ENCODE results near the gene LRRFIP2.

The LRRFIP2 gene

DNA sequence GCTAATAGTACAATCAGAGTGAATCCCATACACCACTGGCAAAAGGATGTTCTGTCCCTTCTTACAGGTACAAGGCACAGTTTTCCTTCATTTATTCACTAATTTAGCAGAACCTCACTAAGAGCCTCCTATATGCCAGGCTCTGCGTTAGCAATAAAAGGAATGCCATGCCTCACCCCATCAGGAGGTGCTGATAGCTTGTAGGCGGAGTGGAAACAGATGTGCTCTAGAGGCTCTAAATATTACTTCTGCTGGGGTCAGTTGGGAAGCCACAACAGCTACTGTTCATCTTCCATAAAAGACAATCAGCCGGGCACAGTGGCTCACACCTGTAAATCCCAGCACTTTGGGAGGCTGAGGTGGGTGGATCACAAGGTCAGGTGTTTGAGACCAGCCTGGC, 156.7 kb downstream of the LRRFIP2 start:
- DNase-seq = no peak

DNA sequence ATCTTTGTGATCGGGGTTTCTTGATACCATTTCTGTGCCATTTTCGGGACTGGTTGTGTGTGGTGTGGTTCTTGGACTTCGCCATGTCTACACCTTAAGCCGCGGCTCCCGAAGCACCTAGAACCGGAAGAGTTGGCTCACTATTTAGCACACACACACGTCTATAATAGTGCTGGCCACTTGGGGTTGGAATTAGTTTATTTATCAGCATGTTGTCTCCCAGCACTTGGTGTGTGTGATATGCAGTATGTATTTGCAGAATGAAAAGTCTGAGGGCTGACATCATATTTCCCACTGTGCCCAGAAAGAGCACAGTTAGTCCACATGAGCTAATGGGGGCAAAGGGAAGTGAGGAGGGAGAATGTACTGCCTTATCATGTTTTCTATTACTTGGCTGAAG, 157.5 kb downstream of the LRRFIP2 start:
- DNase-seq = no peak

DNA sequence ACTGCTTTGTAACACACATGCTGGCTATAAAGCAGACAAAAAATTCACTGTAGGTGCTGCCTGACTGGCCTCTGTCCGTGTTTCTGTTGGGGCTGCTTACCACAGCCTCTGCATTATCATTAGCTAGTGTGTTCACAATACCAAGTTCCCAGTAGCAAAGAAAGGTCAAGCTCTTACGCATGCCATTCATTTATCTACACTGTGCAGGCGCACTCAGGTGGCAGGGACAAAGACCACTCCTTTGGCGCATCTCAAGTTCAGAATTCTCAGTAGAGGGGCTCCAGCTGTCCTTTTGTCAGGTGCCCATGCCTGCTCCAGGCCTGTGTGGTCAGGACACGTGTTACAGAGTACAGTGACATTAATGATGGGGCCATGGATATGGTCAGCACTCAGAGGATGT, 158.7 kb downstream of the LRRFIP2 start:
- DNase-seq = no peak

DNA sequence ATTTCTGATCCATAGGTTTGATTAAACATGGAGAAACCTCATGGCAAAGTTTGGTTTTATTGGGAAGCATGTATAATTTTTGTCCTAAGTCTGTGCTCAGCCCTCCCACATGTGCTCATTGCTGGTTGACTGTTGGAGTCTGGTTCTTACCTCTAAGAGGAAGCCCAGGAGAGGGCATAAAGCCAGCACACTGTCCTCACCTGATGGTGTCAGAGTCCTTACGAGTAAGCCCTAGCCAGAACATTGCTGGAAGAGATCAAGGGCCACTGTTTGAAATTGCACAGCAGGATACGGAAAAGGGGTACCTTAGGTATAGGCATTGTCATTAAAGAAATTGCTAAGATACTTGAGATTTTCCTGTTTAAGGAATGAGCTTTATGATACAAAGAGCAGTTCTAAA, 159.8 kb downstream of the LRRFIP2 start:
- no peak for DNase-seq

Measured in amniotic stem cell (primary cell).